ENCODE measurements around the gene TRIML1.

TRIML1 gene

GRCh38 chr4:188177997-188178675 lies 38.9 kb downstream of the TRIML1 start:
- no peak overlapping the region for H3K4me3 ChIP-seq (IDR thresholded peaks at IDR 0.05; ENCODE audit: insufficient read depth, low read depth, low read length)
- no peak overlapping the region for H3K27ac ChIP-seq
- H2AFZ ChIP-seq (ENCODE audit: low read depth), result no peak overlapping the region
- H3K27me3 ChIP-seq (ENCODE audit: insufficient read depth, low read depth), result no peaks in the 10 kb centered on the region
- no peak overlapping the region for H3K4me2 ChIP-seq
- no peaks in the 10 kb centered on the region for H3K36me3 ChIP-seq (ENCODE audit: insufficient read depth)
- no peaks in the 10 kb centered on the region for H3K79me2 ChIP-seq (ENCODE audit: insufficient read depth, low read depth)
- H4K20me1 ChIP-seq (ENCODE audit: insufficient read depth), result no peaks in the 10 kb centered on the region
- TF ChIP-seq CTCF (conservative IDR thresholded peaks at IDR 0.05; ENCODE audit: low read depth, low read length), result no peak
- no peak overlapping the region for H3K9ac ChIP-seq
- H3K4me1 ChIP-seq (ENCODE audit: low read depth, poor library complexity, severe bottlenecking), result no peaks in the 10 kb centered on the region

- H3K36me3 ChIP-seq (ENCODE audit: insufficient read depth), result no peaks in the 10 kb centered on the region
- H3K27ac ChIP-seq, result no peak overlapping the region
- no peak overlapping the region for H3K4me2 ChIP-seq
- TF ChIP-seq CTCF (conservative IDR thresholded peaks at IDR 0.05; ENCODE audit: low read depth, low read length), result no peak
- H2AFZ ChIP-seq (ENCODE audit: low read depth), result no peak overlapping the region
- no peak overlapping the region for H3K9ac ChIP-seq
- no peaks in the 10 kb centered on the region for H3K79me2 ChIP-seq (ENCODE audit: insufficient read depth, low read depth)
- H3K4me1 ChIP-seq (ENCODE audit: low read depth, poor library complexity, severe bottlenecking), result no peaks in the 10 kb centered on the region
- H3K4me3 ChIP-seq (IDR thresholded peaks at IDR 0.05; ENCODE audit: insufficient read depth, low read depth, low read length), result no peak overlapping the region
- H3K27me3 ChIP-seq (ENCODE audit: insufficient read depth, low read depth), result no peaks in the 10 kb centered on the region
- H4K20me1 ChIP-seq (ENCODE audit: insufficient read depth), result no peaks in the 10 kb centered on the region
Observed at GRCh38 chr4:188178806-188179205, 39.6 kb downstream of the TRIML1 start.

GRCh38 chr4:188187106-188187505 lies 47.9 kb downstream of the TRIML1 start:
- Histone ChIP-seq H3K4me3 (IDR thresholded peaks at IDR 0.05; ENCODE audit: insufficient read depth, low read depth, low read length) (no peak overlapping the region), H3K9ac (no peak overlapping the region), H2AFZ (ENCODE audit: low read depth) (no peak overlapping the region)

GRCh38 chr4:188190461-188190860 lies 51.2 kb downstream of the TRIML1 start:
- H3K79me2 ChIP-seq (ENCODE audit: insufficient read depth, low read depth), result no peaks in the 10 kb centered on the region
- H3K9ac ChIP-seq, result no peak overlapping the region
- no peak overlapping the region for H3K4me2 ChIP-seq
- H3K27ac ChIP-seq, result no peak overlapping the region
- H4K20me1 ChIP-seq (ENCODE audit: insufficient read depth), result no peaks in the 10 kb centered on the region
- H3K4me3 ChIP-seq (IDR thresholded peaks at IDR 0.05; ENCODE audit: insufficient read depth, low read depth, low read length), result no peak overlapping the region
- H3K36me3 ChIP-seq (ENCODE audit: insufficient read depth), result no peaks in the 10 kb centered on the region
- no peak for TF ChIP-seq CTCF (conservative IDR thresholded peaks at IDR 0.05; ENCODE audit: low read depth, low read length)
- no peak overlapping the region for H2AFZ ChIP-seq (ENCODE audit: low read depth)
- H3K4me1 ChIP-seq (ENCODE audit: low read depth, poor library complexity, severe bottlenecking), result no peaks in the 10 kb centered on the region
- no peaks in the 10 kb centered on the region for H3K27me3 ChIP-seq (ENCODE audit: insufficient read depth, low read depth)

More at GRCh38 chr4:188187106-188187505, 47.9 kb downstream of the TRIML1 start:
- TF ChIP-seq CTCF (conservative IDR thresholded peaks at IDR 0.05; ENCODE audit: low read depth, low read length), result no peak
- no peak overlapping the region for H3K4me2 ChIP-seq
- H4K20me1 ChIP-seq (ENCODE audit: insufficient read depth), result no peaks in the 10 kb centered on the region
- H3K27me3 ChIP-seq (ENCODE audit: insufficient read depth, low read depth), result no peaks in the 10 kb centered on the region
- no peak overlapping the region for H3K27ac ChIP-seq
- no peaks in the 10 kb centered on the region for H3K4me1 ChIP-seq (ENCODE audit: low read depth, poor library complexity, severe bottlenecking)
- H3K79me2 ChIP-seq (ENCODE audit: insufficient read depth, low read depth), result no peaks in the 10 kb centered on the region
- no peaks in the 10 kb centered on the region for H3K36me3 ChIP-seq (ENCODE audit: insufficient read depth)

Measured in KMS-11 (cell line).